MCF 10A (cell line): ENCODE measurements around the gene NTN1. TPM values are rescaled to one million over a fixed set of nuclear protein-coding genes. Genes with fewer than 3 reads are reported as not detected.
"Not testable (repeated sequence)": the region's sequence is repeated elsewhere in the genome, so short reads cannot be mapped to it uniquely, and the experiment has no call there.

ENCODE experiments used
- BruUV-seq: library from RNA; stranded (reverse); fragments of 400-500 nt; replicated peaks from 2 replicates; lab custom pipeline; 2021; lab: Mats Ljungman, UMichigan
- CTCF ChIA-PET: fragments of 300-600 bp; sonication (Branson Sonifier 250); formaldehyde crosslinking; extraction: SDS; loops from one replicate; lab custom pipeline; 2021; ENCODE audit warnings: antibody characterized with exemption, inconsistent platforms; lab: Yijun Ruan, JAX
- POLR2A ChIA-PET: fragments of 300-600, 350-650 bp; sonication (Branson Sonifier 250); formaldehyde crosslinking; extraction: SDS; loops from one replicate; lab custom pipeline; 2020; ENCODE audit warnings: antibody characterized with exemption, inconsistent platforms; lab: Yijun Ruan, JAX
- DNase-seq: peaks from one replicate; pipeline ENCODE4 v3.0.0-alpha.2; 2018; ENCODE audit not compliant: unreplicated experiment
- H3K27ac Mint-ChIP-seq: one replicate; pipeline ENCODE4 v1.8.0; 2022; ENCODE audit warnings: mild to moderate bottlenecking, low read depth, mixed read lengths; ENCODE audit not compliant: unreplicated experiment
- H3K27me3 Mint-ChIP-seq: one replicate; pipeline ENCODE4 v1.8.0; 2022; ENCODE audit warnings: mixed read lengths; ENCODE audit not compliant: insufficient read depth, unreplicated experiment
- H3K36me3 Mint-ChIP-seq: one replicate; pipeline ENCODE4 v1.8.0; 2022; ENCODE audit warnings: mild to moderate bottlenecking, moderate library complexity, mixed read lengths; ENCODE audit not compliant: insufficient read depth, unreplicated experiment
- H3K4me1 Mint-ChIP-seq: one replicate; pipeline ENCODE4 v1.8.0; 2022; ENCODE audit warnings: mixed read lengths; ENCODE audit not compliant: insufficient read depth, unreplicated experiment
- H3K4me3 Mint-ChIP-seq: one replicate; pipeline ENCODE4 v1.8.0; 2022; ENCODE audit warnings: mild to moderate bottlenecking, moderate library complexity, mixed read lengths; ENCODE audit not compliant: unreplicated experiment
- H3K9me3 Mint-ChIP-seq: one replicate; pipeline ENCODE4 v1.8.0; 2022; ENCODE audit warnings: mixed read lengths; ENCODE audit not compliant: unreplicated experiment
- CTCF ChIP-seq: fragments of 200-600 bp; IDR thresholded peaks from one replicate; pipeline ENCODE4 v1.8.0; 2022; ENCODE audit warnings: antibody characterized with exemption, mild to moderate bottlenecking; ENCODE audit not compliant: unreplicated experiment
- intact Hi-C: fragments of 100-400 bp; cut with micrococcal nuclease; formaldehyde crosslinking; loops from 2 replicates; pipeline ENCODE4 v1.14.1; 2022
- total RNA-seq: library from RNA; stranded (reverse); gene quantifications from 2 replicates; pipeline ENCODE4 v1.2.3, GENCODE V29; 2022

The NTN1 gene
- total RNA-seq, 1 experiment from 2014 or later = 0.23 TPM

- Mint-ChIP-seq H3K36me3 (no peaks in the 10 kb centered on the region), H3K27ac (no peak overlapping the region), H3K27me3 (no peaks in the 10 kb centered on the region), H3K4me1 (no peaks in the 10 kb centered on the region), H3K4me3 (no peak overlapping the region), H3K9me3 (no peaks in the 10 kb centered on the region)
- BruUV-seq = no TSS peak
- POLR2A ChIA-PET = no interaction called here
- intact Hi-C loops = no loop called here
- CTCF ChIA-PET = interaction anchor here (0.5 to 0.7 kb wide), 2 partner anchors 82 to 322 kb away, joined by 3 read pairs; no protein-coding TSS in a partner anchor
- TF ChIP-seq CTCF = no peak
- DNase-seq = no peak
Measured at GRCh38 chr17:9254841-9255240, 233.5 kb downstream of the NTN1 start.

- CTCF ChIA-PET = no interaction called here
Measured at GRCh38 chr17:9255833-9256232, 234.5 kb downstream of the NTN1 start.

GRCh38 chr17:9256361-9256750 lies 235.0 kb downstream of the NTN1 start:
- Mint-ChIP-seq H3K27me3 (no peaks in the 10 kb centered on the region), H3K36me3 (no peaks in the 10 kb centered on the region), H3K27ac (no peak overlapping the region), H3K9me3 (no peaks in the 10 kb centered on the region), H3K4me1 (no peaks in the 10 kb centered on the region), H3K4me3 (no peak overlapping the region)
- no peak for TF ChIP-seq CTCF
- ChIA-PET CTCF (interaction anchor here (0.7 kb wide), 1 partner anchor 132 kb away, joined by 3 read pairs; no protein-coding TSS in a partner anchor), POLR2A (interaction anchor here (1.0 to 1.2 kb wide), 2 partner anchors 9 to 33 kb away, joined by 3 read pairs; no protein-coding TSS in a partner anchor)
- BruUV-seq = no TSS peak
- intact Hi-C loops = no loop called here
- no peak for DNase-seq

More at GRCh38 chr17:9255833-9256232, 234.5 kb downstream of the NTN1 start:
- Mint-ChIP-seq H3K36me3 (no peaks in the 10 kb centered on the region), H3K27me3 (no peaks in the 10 kb centered on the region), H3K9me3 (no peaks in the 10 kb centered on the region), H3K4me3 (no peak overlapping the region), H3K4me1 (no peaks in the 10 kb centered on the region), H3K27ac (no peak overlapping the region)
- POLR2A ChIA-PET = interaction anchor here (1.0 kb wide), 1 partner anchor 33 kb away, joined by 3 read pairs; no protein-coding TSS in a partner anchor
- TF ChIP-seq CTCF = no peak
- intact Hi-C loops = no loop called here
- DNase-seq = no peak
- no TSS peak for BruUV-seq

GRCh38 chr17:9256751-9257629 lies 235.7 kb downstream of the NTN1 start:
- no peak for TF ChIP-seq CTCF
- no peaks in the 10 kb centered on the region for H3K9me3 Mint-ChIP-seq
- POLR2A ChIA-PET = interaction anchor here (1.0 to 1.2 kb wide), 2 partner anchors 9 to 32 kb away, joined by 3 read pairs; no protein-coding TSS in a partner anchor
- H3K27me3 Mint-ChIP-seq = no peaks in the 10 kb centered on the region
- no peaks in the 10 kb centered on the region for H3K36me3 Mint-ChIP-seq
- no peaks in the 10 kb centered on the region for H3K4me1 Mint-ChIP-seq
- no peak for DNase-seq
- H3K27ac Mint-ChIP-seq = no peak overlapping the region
- intact Hi-C loops = no loop called here
- CTCF ChIA-PET = interaction anchor here (0.7 kb wide), 1 partner anchor 132 kb away, joined by 3 read pairs; no protein-coding TSS in a partner anchor
- no TSS peak for BruUV-seq
- H3K4me3 Mint-ChIP-seq = no peak overlapping the region

GRCh38 chr17:9257630-9257965 lies 236.3 kb downstream of the NTN1 start:
- H3K4me1 Mint-ChIP-seq, H3K27me3 Mint-ChIP-seq, H3K36me3 Mint-ChIP-seq, BruUV-seq, H3K27ac Mint-ChIP-seq, H3K4me3 Mint-ChIP-seq, H3K9me3 Mint-ChIP-seq, DNase-seq, intact Hi-C loops, CTCF ChIA-PET: not testable (repeated sequence)
- POLR2A ChIA-PET = interaction anchor here (1.2 kb wide), 1 partner anchor 8 kb away, joined by 3 read pairs; no protein-coding TSS in a partner anchor
